HEK293T (cell line): ENCODE results near the gene CDH3.

Source experiments
- CTCF ChIA-PET: fragments of 350-600 bp; formaldehyde crosslinking; extraction: SDS; loops from one replicate; lab custom pipeline; 2021; ENCODE audit warnings: antibody characterized with exemption, inconsistent platforms; lab: Yijun Ruan, JAX
- POLR2A ChIA-PET: fragments of 350-600 bp; formaldehyde crosslinking; extraction: SDS; loops from one replicate; lab custom pipeline; 2020; ENCODE audit warnings: antibody characterized with exemption, inconsistent platforms; lab: Yijun Ruan, JAX
- DNase-seq: peaks from one replicate; pipeline ENCODE4 v3.0.0; 2012; ENCODE audit warnings: mixed read lengths; ENCODE audit errors: extremely low spot score
- ARNT ChIP-seq: fragments of 450-650 bp; IDR thresholded peaks from 2 replicates; pipeline ENCODE4 v1.6.1; 2017; ENCODE audit warnings: mild to moderate bottlenecking
- BHLHE40 ChIP-seq: fragments of 450-650 bp; IDR thresholded peaks from 2 replicates; pipeline ENCODE4 v1.6.1; 2016; ENCODE audit warnings: mild to moderate bottlenecking, moderate library complexity, borderline replicate concordance
- CTBP1 ChIP-seq: fragments of 450-650 bp; IDR thresholded peaks from 2 replicates; pipeline ENCODE4 v1.6.1; 2016; ENCODE audit warnings: borderline replicate concordance
- ELF4 ChIP-seq: fragments of 450-650 bp; IDR thresholded peaks from 2 replicates; pipeline ENCODE4 v1.6.1; 2017; ENCODE audit warnings: antibody characterized with exemption
- FOXA1 ChIP-seq: fragments of 450-650 bp; IDR thresholded peaks from 2 replicates; pipeline ENCODE4 v1.6.1; 2016; ENCODE audit warnings: mild to moderate bottlenecking
- FOXK2 ChIP-seq: fragments of 450-650 bp; IDR thresholded peaks from 2 replicates; pipeline ENCODE4 v1.6.1; 2016; ENCODE audit warnings: mild to moderate bottlenecking
- FOXM1 ChIP-seq: fragments of 450-650 bp; IDR thresholded peaks from 2 replicates; pipeline ENCODE4 v1.6.1; 2017; ENCODE audit warnings: mild to moderate bottlenecking, borderline replicate concordance
- HDGF ChIP-seq: fragments of 450-650 bp; IDR thresholded peaks from 2 replicates; pipeline ENCODE4 v1.6.1; 2017; ENCODE audit warnings: antibody characterized with exemption, borderline replicate concordance
- L3MBTL2 ChIP-seq: fragments of 450-650 bp; conservative IDR thresholded peaks from 2 replicates; pipeline ENCODE4 v1.6.1; 2016; ENCODE audit warnings: mild to moderate bottlenecking
- LEF1 ChIP-seq: fragments of 450-650 bp; IDR thresholded peaks from 2 replicates; pipeline ENCODE4 v1.6.1; 2017; ENCODE audit warnings: mild to moderate bottlenecking, borderline replicate concordance
- NFRKB ChIP-seq: fragments of 450-650 bp; IDR thresholded peaks from 2 replicates; pipeline ENCODE4 v1.6.1; 2016; ENCODE audit warnings: mild to moderate bottlenecking, moderate library complexity
- PKNOX1 ChIP-seq: fragments of 450-650 bp; IDR thresholded peaks from 2 replicates; pipeline ENCODE4 v1.6.1; 2016
- SP1 ChIP-seq: fragments of 450-650 bp; IDR thresholded peaks from 2 replicates; pipeline ENCODE4 v1.6.1; 2017
- SUZ12 ChIP-seq: fragments of 450-650 bp; IDR thresholded peaks from 2 replicates; pipeline ENCODE4 v1.6.1; 2016; ENCODE audit warnings: mild to moderate bottlenecking
- TARDBP ChIP-seq: fragments of 450-650 bp; IDR thresholded peaks from 2 replicates; pipeline ENCODE4 v1.6.1; 2016
- ZNF384 ChIP-seq: fragments of 450-650 bp; IDR thresholded peaks from 2 replicates; pipeline ENCODE4 v1.6.1; 2016

The CDH3 gene

GRCh38 chr16:68660359-68660795 is 15.3 kb downstream of the CDH3 start:
- DNase-seq, result no peak
- CTCF ChIA-PET, result no interaction called here
- POLR2A ChIA-PET, result no interaction called here
- TF ChIP-seq CTBP1 (no peak), HDGF (no peak), ZNF384 (no peak), ARNT (no peak), SP1 (no peak), L3MBTL2 (no peak), ELF4 (no peak), FOXK2 (no peak), PKNOX1 (no peak), LEF1 (no peak), FOXA1 (no peak), TARDBP (no peak), SUZ12 (no peak), BHLHE40 (no peak)

- ChIA-PET POLR2A (no interaction called here), CTCF (no interaction called here)
- no peak for DNase-seq
- no peak for TF ChIP-seq FOXA1
Observed at GRCh38 chr16:68662035-68662434, 16.9 kb downstream of the CDH3 start.

- DNase-seq, result no peak
- TF ChIP-seq TARDBP (no peak), FOXK2 (no peak), CTBP1 (no peak), BHLHE40 (no peak), ARNT (no peak), NFRKB (no peak), ELF4 (no peak), FOXM1 (no peak), FOXA1 (no peak), ZNF384 (no peak), L3MBTL2 (no peak), SP1 (no peak), LEF1 (no peak), PKNOX1 (no peak), SUZ12 (no peak), HDGF (no peak)
- POLR2A ChIA-PET, result no interaction called here
- CTCF ChIA-PET, result interaction anchor here (0.6 kb wide), 1 partner anchor 83 kb away, joined by 3 read pairs; no protein-coding TSS in a partner anchor
Observed at GRCh38 chr16:68664297-68664696, 19.2 kb downstream of the CDH3 start.

GRCh38 chr16:68665501-68665900 is 20.4 kb downstream of the CDH3 start:
- no peak for TF ChIP-seq SUZ12
- TF ChIP-seq SP1, result no peak
- no peak for TF ChIP-seq ELF4
- TF ChIP-seq CTBP1, result no peak
- TF ChIP-seq L3MBTL2, result no peak
- TF ChIP-seq ZNF384, result no peak
- TF ChIP-seq TARDBP, result no peak
- no peak for TF ChIP-seq PKNOX1
- no peak for TF ChIP-seq HDGF
- no peak for TF ChIP-seq LEF1
- TF ChIP-seq NFRKB, result no peak
- no peak for TF ChIP-seq FOXK2
- no peak for TF ChIP-seq FOXA1
- no peak for TF ChIP-seq FOXM1
- no peak for TF ChIP-seq BHLHE40
- TF ChIP-seq ARNT, result no peak
- ChIA-PET CTCF (no interaction called here), POLR2A (no interaction called here)
- DNase-seq, result no peak

GRCh38 chr16:68668266-68668665 is 23.2 kb downstream of the CDH3 start:
- no peak for DNase-seq
- CTCF ChIA-PET, result no interaction called here
- POLR2A ChIA-PET, result no interaction called here
- TF ChIP-seq NFRKB (no peak), HDGF (no peak), PKNOX1 (no peak), ELF4 (no peak), CTBP1 (no peak), L3MBTL2 (no peak), FOXM1 (no peak), LEF1 (no peak), BHLHE40 (no peak), ARNT (no peak), SUZ12 (no peak), ZNF384 (no peak), FOXK2 (no peak), SP1 (no peak), FOXA1 (no peak), TARDBP (no peak)
